GM21737 (cell line): Measurements from ENCODE around the gene GAP43.
A peak's percentile ranks its signal among the peaks of the same experiment; 100 is the strongest.

Experiments
- ATAC-seq: cut with Tn5 transposase; IDR thresholded peaks from one replicate; pipeline ENCODE4 v1.9.1; 2021; ENCODE audit warnings: mild to moderate bottlenecking, moderate library complexity; ENCODE audit not compliant: unreplicated experiment

GAP43 gene

GRCh38 chr3:115627180-115628074, 4.1 kb downstream of the GAP43 start:
- ATAC-seq, result peak; percentile 82

- peak; percentile 45 for ATAC-seq
Measured at GRCh38 chr3:115628075-115628412, 4.7 kb downstream of the GAP43 start.

- ATAC-seq, result no peak
Measured at GRCh38 chr3:115630850-115631249, 7.5 kb downstream of the GAP43 start.

- no peak for ATAC-seq
Measured at GRCh38 chr3:115632026-115632425, 8.7 kb downstream of the GAP43 start.

- no peak for ATAC-seq
Measured at GRCh38 chr3:115633467-115633866, 10.2 kb downstream of the GAP43 start.

- no peak for ATAC-seq
Measured at GRCh38 chr3:115634052-115634451, 10.7 kb downstream of the GAP43 start.

- no peak for ATAC-seq
Measured at GRCh38 chr3:115635406-115635805, 12.1 kb downstream of the GAP43 start.

GRCh38 chr3:115638241-115638640, 14.9 kb downstream of the GAP43 start:
- no peak for ATAC-seq

GRCh38 chr3:115638991-115639390, 15.7 kb downstream of the GAP43 start:
- ATAC-seq, result no peak

GRCh38 chr3:115644391-115644790, 21.1 kb downstream of the GAP43 start:
- ATAC-seq, result no peak

- no peak for ATAC-seq
Measured at GRCh38 chr3:115646027-115646690, 22.8 kb downstream of the GAP43 start.

GRCh38 chr3:115648559-115648958, 25.2 kb downstream of the GAP43 start:
- ATAC-seq, result no peak

- peak; percentile 53 for ATAC-seq
Measured at GRCh38 chr3:115651087-115651486, 27.8 kb downstream of the GAP43 start.

- no peak for ATAC-seq
Measured at GRCh38 chr3:115651599-115651998, 28.3 kb downstream of the GAP43 start.

GRCh38 chr3:115652738-115653137, 29.4 kb downstream of the GAP43 start:
- peak; percentile 55 for ATAC-seq

- ATAC-seq, result no peak
Measured at GRCh38 chr3:115655761-115656282, 32.5 kb downstream of the GAP43 start.

- ATAC-seq, result no peak
Measured at GRCh38 chr3:115657168-115657567, 33.9 kb downstream of the GAP43 start.

GRCh38 chr3:115658032-115658336, 34.7 kb downstream of the GAP43 start:
- ATAC-seq, result no peak

GRCh38 chr3:115658337-115659181, 35.2 kb downstream of the GAP43 start:
- ATAC-seq, result peak; percentile 86

- ATAC-seq, result no peak
Measured at GRCh38 chr3:115659253-115660220, 36.2 kb downstream of the GAP43 start.
